Testis (tissue), 3 donors: ENCODE data around the gene TCHP. TPM values are rescaled to one million over a fixed set of nuclear protein-coding genes. Genes with fewer than 3 reads are reported as not detected.

Experiments
- DNase-seq: peaks from one replicate; pipeline ENCODE4 v3.0.0-alpha.2; 2019
- H3K27ac ChIP-seq, 2 donors: fragments of 200-600 bp; sonication (generic); one replicate each; pipeline ENCODE4 v1.5.1; 2019
- H3K27me3 ChIP-seq: fragments of 200-600 bp; sonication (generic); one replicate; pipeline ENCODE4 v1.5.1; 2019
- H3K36me3 ChIP-seq: fragments of 200-600 bp; sonication (generic); one replicate; pipeline ENCODE4 v1.5.1; 2017; ENCODE audit warnings: low read depth; ENCODE audit errors: missing control alignments
- H3K4me1 ChIP-seq: fragments of 200-600 bp; sonication (generic); one replicate; pipeline ENCODE4 v1.5.1; 2019
- H3K4me3 ChIP-seq, 2 donors: fragments of 200-600 bp; sonication (generic); one replicate each; pipeline ENCODE4 v1.5.1; 2017 to 2019
- H3K9me3 ChIP-seq: fragments of 200-600 bp; sonication (generic); one replicate; pipeline ENCODE4 v1.5.1; 2017
- CTCF ChIP-seq, 3 experiments: fragments of 450-650 bp in 2 of 3; fragments of 200-600 bp in 1 of 3; sonication (generic) in 1 of 3; IDR thresholded peaks; one replicate each; pipeline ENCODE4 v1.5.1; 2016 to 2019; ENCODE audit warnings: antibody characterized with exemption in 3 of 3, mild to moderate bottlenecking in 2 of 3, moderate library complexity in 1 of 3
- POLR2A ChIP-seq: fragments of 450-650 bp; IDR thresholded peaks from one replicate; pipeline ENCODE4 v1.6.1; 2017; ENCODE audit warnings: antibody characterized with exemption, mild to moderate bottlenecking, moderate library complexity
- WGBS, 2 donors: methylation state at CpG; one replicate each; pipeline ENCODE4 v1.1.5; 2018; 5-methylcytosine and 5-hydroxymethylcytosine counted together
- intact Hi-C: fragments of 100-400 bp; cut with DNase I; formaldehyde crosslinking; loops from one replicate; pipeline ENCODE4 v1.15.1; 2023; ENCODE audit warnings: low total_unique reads
- polyA plus RNA-seq: library from polyadenylated mRNA; stranded (reverse); fragments of 350-450 nt; fragmentation: Illumina TruSeq; extraction: RNeasy Lipid Tissue Mini Kit (QIAGEN cat#74804); gene quantifications from one replicate; pipeline ENCODE4 v1.2.3, GENCODE V29; 2014; ENCODE audit warnings: low read depth, low replicate concordance; ENCODE audit not compliant: insufficient read depth
- total RNA-seq, 2 donors: library from RNA; depleted of rRNA; stranded (reverse); fragments of >200 nt; gene quantifications; one replicate each; pipeline ENCODE4 v1.2.3, GENCODE V29; 2016

TCHP gene
- total and polyA plus RNA-seq, 3 donors from 2014 or later = 23.2 to 59.4 (median 38.0) TPM

DNA sequence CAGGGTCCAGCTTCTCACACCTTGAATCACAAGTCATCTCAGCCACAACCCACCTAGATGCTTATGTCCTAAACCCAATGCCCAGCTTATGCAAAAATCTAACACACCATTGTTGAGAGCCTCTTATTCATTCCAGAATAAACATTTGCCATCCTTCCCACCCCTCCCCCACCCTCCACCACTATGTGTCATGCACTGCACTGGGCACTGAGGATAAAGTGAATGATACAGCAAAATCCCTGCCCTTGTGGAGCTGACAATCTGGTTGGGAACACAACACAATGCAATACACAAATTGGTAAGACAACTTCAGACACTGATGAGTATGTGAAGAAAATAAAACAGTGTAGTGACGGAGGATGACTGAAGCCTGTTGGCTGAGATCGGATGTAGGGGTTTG, 18.3 kb upstream of the TCHP start:
- no peak for TF ChIP-seq POLR2A
- TF ChIP-seq CTCF (IDR thresholded peaks at IDR 0.05) = no peak
- 72 to 97% methylated on average over 2 of the region's 2 CpGs for WGBS, 2 donors
- H3K4me1 ChIP-seq = peaks cover 4% of the 10 kb centered on the region
- no peaks in the 10 kb centered on the region for H3K27me3 ChIP-seq
- H3K4me3 ChIP-seq = no peak overlapping the region
- H3K36me3 ChIP-seq = no peaks in the 10 kb centered on the region
- DNase-seq = no peak
- H3K9me3 ChIP-seq = no peaks in the 10 kb centered on the region
- H3K27ac ChIP-seq = no peak overlapping the region
- intact Hi-C loops = no loop called here

DNA sequence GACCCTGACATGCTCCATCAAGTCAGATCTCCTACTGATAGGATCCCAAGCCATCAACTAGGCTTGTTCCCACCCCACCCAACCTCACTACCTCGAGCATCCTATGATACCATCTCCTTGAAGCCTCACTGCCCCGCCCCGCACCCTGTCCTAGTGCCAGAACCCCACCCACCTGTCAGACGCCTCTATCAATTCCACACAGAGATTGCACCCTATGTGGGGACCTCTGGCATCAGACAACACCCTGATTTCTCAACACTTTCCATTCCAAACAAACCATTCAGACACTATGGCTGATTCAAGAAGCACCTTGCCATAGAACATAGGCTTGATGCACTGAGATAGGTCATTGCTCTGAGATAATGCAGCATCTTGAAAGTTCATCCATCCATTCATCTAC, 16.6 kb upstream of the TCHP start:
- intact Hi-C loops = no loop called here
- WGBS, 2 donors = 72 to 83% methylated on average over 4 of the region's 4 CpGs

GRCh38 chr12:109885616-109886015, 14.5 kb upstream of the TCHP start:
- Histone ChIP-seq H3K9me3 (no peaks in the 10 kb centered on the region), H3K27ac (no peak overlapping the region), H3K4me1 (no peaks in the 10 kb centered on the region), H3K36me3 (no peaks in the 10 kb centered on the region), H3K4me3 (no peak overlapping the region), H3K27me3 (no peaks in the 10 kb centered on the region)
- WGBS, 2 donors = 62 to 77% methylated on average over 9 to 10 of the region's 10 CpGs
- TF ChIP-seq CTCF (IDR thresholded peaks at IDR 0.05) = no peak
- no peak for TF ChIP-seq POLR2A
- DNase-seq = no peak
- intact Hi-C loops = no loop called here

More for the DNA sequence above, 16.6 kb upstream of the TCHP start:
- no peaks in the 10 kb centered on the region for H3K27me3 ChIP-seq
- no peak for DNase-seq
- H3K27ac ChIP-seq = no peak overlapping the region
- no peak overlapping the region for H3K4me3 ChIP-seq
- no peak for TF ChIP-seq CTCF (IDR thresholded peaks at IDR 0.05)
- TF ChIP-seq POLR2A = no peak
- peaks cover 4% of the 10 kb centered on the region for H3K4me1 ChIP-seq
- H3K9me3 ChIP-seq = no peaks in the 10 kb centered on the region
- no peaks in the 10 kb centered on the region for H3K36me3 ChIP-seq

GRCh38 chr12:109888179-109889020, 11.7 kb upstream of the TCHP start:
- H3K36me3 ChIP-seq = no peaks in the 10 kb centered on the region
- H3K4me1 ChIP-seq = no peaks in the 10 kb centered on the region
- no peak overlapping the region for H3K27ac ChIP-seq
- H3K9me3 ChIP-seq = no peaks in the 10 kb centered on the region
- H3K27me3 ChIP-seq = no peaks in the 10 kb centered on the region
- H3K4me3 ChIP-seq = no peak overlapping the region
- no peak for TF ChIP-seq POLR2A
- TF ChIP-seq CTCF (IDR thresholded peaks at IDR 0.05) = no peak
- DNase-seq = no peak
- 67 to 77% methylated on average over 12 of the region's 12 CpGs for WGBS, 2 donors
- intact Hi-C loops = no loop called here
